GM23338 (cell line): ENCODE measurements around the gene SFSWAP. TPM values are rescaled to one million over a fixed set of nuclear protein-coding genes. Genes with fewer than 3 reads are reported as not detected.

ENCODE experiments used
- ATAC-seq: fragments of 200-7000 bp; cut with Tn5 transposase; 3 replicates; pipeline ENCODE4 v1.9.1; 2020
- DNase-seq: peaks from one replicate; pipeline ENCODE4 v3.0.0-alpha.2; 2015; ENCODE audit warnings: low spot score
- H2AFZ ChIP-seq: fragments of 200-600 bp; sonication (generic); 2 replicates; pipeline ENCODE4 v1.8.0; 2016; ENCODE audit warnings: antibody characterized with exemption, mild to moderate bottlenecking, moderate library complexity
- H3F3A ChIP-seq: fragments of 200-600 bp; sonication (generic); replicated peaks from 2 replicates; pipeline ENCODE4 v1.8.0; 2017; ENCODE audit warnings: antibody characterized with exemption, mixed run types, low read depth
- H3K27ac ChIP-seq: fragments of 200-600 bp; sonication (generic); 2 replicates; pipeline ENCODE4 v1.6.1; 2016; ENCODE audit warnings: low read depth
- H3K27me3 ChIP-seq: fragments of 200-600 bp; sonication (generic); 2 replicates; pipeline ENCODE4 v1.8.0; 2016; ENCODE audit warnings: mild to moderate bottlenecking, mixed run types, moderate library complexity; ENCODE audit not compliant: insufficient read depth
- H3K36me3 ChIP-seq: fragments of 200-600 bp; sonication (generic); 2 replicates; pipeline ENCODE4 v1.8.0; 2016; ENCODE audit warnings: mild to moderate bottlenecking; ENCODE audit not compliant: insufficient read depth
- H3K4me1 ChIP-seq: fragments of 200-600 bp; sonication (generic); 2 replicates; pipeline ENCODE4 v1.8.0; 2016; ENCODE audit warnings: mild to moderate bottlenecking, moderate library complexity; ENCODE audit not compliant: insufficient read depth
- H3K4me2 ChIP-seq: fragments of 200-600 bp; sonication (generic); 2 replicates; pipeline ENCODE4 v1.7.1; 2017; ENCODE audit warnings: mixed run types
- H3K4me3 ChIP-seq: fragments of 200-600 bp; sonication (generic); 2 replicates; pipeline ENCODE4 v1.6.1; 2016; ENCODE audit warnings: mixed run types
- H3K79me2 ChIP-seq: fragments of 200-600 bp; sonication (generic); replicated peaks from 2 replicates; pipeline ENCODE4 v1.8.0; 2017; ENCODE audit warnings: mild to moderate bottlenecking; ENCODE audit not compliant: insufficient read depth
- H3K9me2 ChIP-seq: fragments of 200-600 bp; sonication (generic); 2 replicates; pipeline ENCODE4 v1.8.0; 2017; ENCODE audit not compliant: insufficient read depth
- H4K20me1 ChIP-seq: fragments of 200-600 bp; sonication (generic); replicated peaks from 2 replicates; pipeline ENCODE4 v1.8.0; 2017; ENCODE audit warnings: mild to moderate bottlenecking; ENCODE audit not compliant: insufficient read depth
- H3K27ac Mint-ChIP-seq: 2 replicates; pipeline ENCODE4 v1.8.0; 2020; ENCODE audit warnings: inconsistent platforms, mild to moderate bottlenecking, moderate library complexity, mixed read lengths
- H3K27me3 Mint-ChIP-seq: 3 replicates; pipeline ENCODE4 v1.8.0; 2022; ENCODE audit warnings: low read depth, mild to moderate bottlenecking, moderate library complexity, mixed read lengths, inconsistent platforms; ENCODE audit not compliant: insufficient read depth, poor library complexity
- H3K36me3 Mint-ChIP-seq: 3 replicates; pipeline ENCODE4 v1.8.0; 2021; ENCODE audit warnings: low read depth, mild to moderate bottlenecking, inconsistent platforms, moderate library complexity, mixed read lengths
- H3K4me1 Mint-ChIP-seq: 3 replicates; pipeline ENCODE4 v1.8.0; 2020; ENCODE audit warnings: mild to moderate bottlenecking, inconsistent platforms, mixed read lengths
- H3K4me3 Mint-ChIP-seq: 3 replicates; pipeline ENCODE4 v1.8.0; 2021; ENCODE audit warnings: moderate library complexity, mild to moderate bottlenecking, inconsistent platforms, mixed read lengths
- H3K9me3 Mint-ChIP-seq: 3 replicates; pipeline ENCODE4 v1.8.0; 2020; ENCODE audit warnings: moderate library complexity, mild to moderate bottlenecking, inconsistent platforms, mixed read lengths
- CREB1 ChIP-seq: fragments of 250-450 bp; sonication (Bioruptor Pico); IDR thresholded peaks from 2 replicates; pipeline ENCODE4 v1.5.0; 2020; ENCODE audit warnings: low read depth, mild to moderate bottlenecking, moderate library complexity
- CTCF ChIP-seq, 2 experiments: fragments of 200-600 bp in 1 of 2; sonication (generic) in 1 of 2; conservative IDR thresholded peaks; 2 replicates each; pipeline versions ENCODE4 v1.5.1 to v1.6.1; 2016 to 2017; ENCODE audit warnings: antibody characterized with exemption in 2 of 2, low read depth in 2 of 2, mild to moderate bottlenecking in 2 of 2, moderate library complexity in 1 of 2
- ETS1 ChIP-seq: IDR thresholded peaks from 2 replicates; pipeline ENCODE4 v1.6.1; 2016; ENCODE audit warnings: antibody characterized with exemption
- EZH2 ChIP-seq: fragments of 200-600 bp; sonication (generic); IDR thresholded peaks from one replicate; pipeline ENCODE4 v1.8.0; 2017; ENCODE audit warnings: antibody characterized with exemption, mild to moderate bottlenecking, low read depth; ENCODE audit not compliant: unreplicated experiment
- EZH2phosphoT487 ChIP-seq: fragments of 200-600 bp; sonication (generic); IDR thresholded peaks from one replicate; pipeline ENCODE4 v1.8.1; 2018; ENCODE audit warnings: antibody characterized with exemption; ENCODE audit not compliant: unreplicated experiment
- JUNB ChIP-seq: IDR thresholded peaks from one replicate; pipeline ENCODE4 v1.6.1; 2016; ENCODE audit warnings: antibody characterized with exemption; ENCODE audit not compliant: unreplicated experiment
- NANOG ChIP-seq: IDR thresholded peaks from 2 replicates; pipeline ENCODE4 v1.6.1; 2016; ENCODE audit warnings: antibody characterized with exemption, borderline replicate concordance
- POLR2AphosphoS5 ChIP-seq: IDR thresholded peaks from 2 replicates; pipeline ENCODE4 v1.6.1; 2016; ENCODE audit warnings: antibody characterized with exemption, low read depth
- REST ChIP-seq: IDR thresholded peaks from one replicate; pipeline ENCODE4 v1.6.1; 2018; ENCODE audit warnings: antibody characterized with exemption; ENCODE audit not compliant: unreplicated experiment
- STAT1 ChIP-seq: IDR thresholded peaks from one replicate; pipeline ENCODE4 v1.6.1; 2016; ENCODE audit warnings: antibody characterized with exemption; ENCODE audit not compliant: unreplicated experiment
- ZNF114 ChIP-seq: fragments of 250-450 bp; sonication (Bioruptor Pico); IDR thresholded peaks from 2 replicates; pipeline ENCODE4 v1.5.0; 2020; ENCODE audit warnings: mild to moderate bottlenecking, moderate library complexity
- ZNF331 ChIP-seq: fragments of 250-450 bp; sonication (Bioruptor Pico); IDR thresholded peaks from 2 replicates; pipeline ENCODE4 v1.5.0; 2020; ENCODE audit warnings: low read depth, mild to moderate bottlenecking, moderate library complexity
- ZNF462 ChIP-seq: fragments of 250-450 bp; sonication (Bioruptor Pico); IDR thresholded peaks from 2 replicates; pipeline ENCODE4 v1.5.0; 2020; ENCODE audit warnings: mild to moderate bottlenecking, moderate library complexity
- polyA plus RNA-seq: library from polyadenylated mRNA; unstranded; fragments of >200 nt; fragmentation: Nextera tagmentation; extraction: Ambion mirVana; gene quantifications from 2 replicates; pipeline ENCODE4 v1.2.1, GENCODE V29; 2016
- total RNA-seq: library from RNA; depleted of rRNA; stranded (reverse); fragments of >200 nt; shearing (Covaris generic); gene quantifications from 2 replicates; pipeline ENCODE4 v1.2.3, GENCODE V29; 2014

SFSWAP gene
- total and polyA plus RNA-seq, 2 experiments from 2014 or later: 41.0 to 49.8 TPM

GRCh38 chr12:131842169-131842568 is 131.3 kb downstream of the SFSWAP start:
- DNase-seq: no peak
- Histone ChIP-seq H3K79me2 (no peaks in the 10 kb centered on the region), H3F3A (no peaks in the 10 kb centered on the region), H2AFZ (no peak overlapping the region), H3K27me3 (no peaks in the 10 kb centered on the region), H3K4me3 (no peak overlapping the region), H3K4me1 (no peaks in the 10 kb centered on the region), H3K36me3 (no peaks in the 10 kb centered on the region), H3K9me2 (no peaks in the 10 kb centered on the region), H3K27ac (no peak overlapping the region), H3K4me2 (no peak overlapping the region), H4K20me1 (no peaks in the 10 kb centered on the region; the same call in 1 of the 2 replicates)
- TF ChIP-seq REST (no peak), EZH2 (no peak), ZNF331 (CRISPR knock-in tag) (no peak), EZH2phosphoT487 (no peak), NANOG (no peak), ZNF114 (CRISPR knock-in tag) (no peak), ETS1 (no peak), JUNB (no peak), CTCF (conservative IDR thresholded peaks at IDR 0.05; ENCODE audit: low read depth in 2 of 2) (no peak), POLR2AphosphoS5 (no peak), ZNF462 (CRISPR knock-in tag) (no peak), STAT1 (no peak), CREB1 (CRISPR knock-in tag) (no peak)
- H3K4me1 Mint-ChIP-seq: no peaks in the 10 kb centered on the region; the same call in 2 of the 3 replicates
- peaks cover 5% of the 10 kb centered on the region for H3K27me3 Mint-ChIP-seq
- no peak overlapping the region for H3K4me3 Mint-ChIP-seq
- H3K27ac Mint-ChIP-seq: no peak overlapping the region
- ATAC-seq: no peak
- peaks cover 68% of the 10 kb centered on the region for H3K36me3 Mint-ChIP-seq
- no peaks in the 10 kb centered on the region for H3K9me3 Mint-ChIP-seq
